Hepatocyte (in vitro differentiated cells): ENCODE results near the gene WDHD1. TPM values are rescaled to one million over a fixed set of nuclear protein-coding genes. Genes with fewer than 3 reads are reported as not detected.
"Not testable (repeated sequence)": the region's sequence is repeated elsewhere in the genome, so short reads cannot be mapped to it uniquely, and the experiment has no call there.

Experiments
- DNase-seq: peaks from one replicate; pipeline ENCODE4 v3.0.0-alpha.2; 2016; ENCODE audit warnings: low spot score
- H2AFZ ChIP-seq: fragments of 200-600 bp; sonication (generic); 2 replicates; pipeline ENCODE4 v1.6.0; 2016; ENCODE audit warnings: antibody characterized with exemption, mild to moderate bottlenecking
- H3K27ac ChIP-seq: fragments of 200-600 bp; sonication (generic); 2 replicates; pipeline ENCODE4 v1.5.1; 2016; ENCODE audit warnings: mild to moderate bottlenecking
- H3K27me3 ChIP-seq: fragments of 200-600 bp; sonication (generic); 2 replicates; pipeline ENCODE4 v1.6.1; 2016
- H3K36me3 ChIP-seq: fragments of 200-600 bp; sonication (generic); replicated peaks from 2 replicates; pipeline ENCODE4 v1.5.1; 2016; ENCODE audit warnings: low read depth; ENCODE audit not compliant: insufficient read depth
- H3K4me1 ChIP-seq: fragments of 200-600 bp; sonication (generic); 2 replicates; pipeline ENCODE4 v1.5.1; 2016; ENCODE audit warnings: mild to moderate bottlenecking, moderate library complexity; ENCODE audit not compliant: insufficient read depth
- H3K4me2 ChIP-seq: fragments of 200-600 bp; sonication (generic); 2 replicates; pipeline ENCODE4 v1.6.0; 2016
- H3K4me3 ChIP-seq: fragments of 200-600 bp; sonication (generic); 2 replicates; pipeline ENCODE4 v1.5.1; 2016; ENCODE audit warnings: mild to moderate bottlenecking
- H3K79me2 ChIP-seq: fragments of 200-600 bp; sonication (generic); 2 replicates; pipeline ENCODE4 v1.6.0; 2017; ENCODE audit warnings: mild to moderate bottlenecking
- H3K9me2 ChIP-seq: fragments of 200-600 bp; sonication (generic); replicated peaks from 2 replicates; pipeline ENCODE4 v1.6.0; 2017; ENCODE audit warnings: mild to moderate bottlenecking; ENCODE audit not compliant: insufficient read depth
- H3K9me3 ChIP-seq: fragments of 200-600 bp; sonication (generic); 2 replicates; pipeline ENCODE4 v1.5.1; 2016; ENCODE audit warnings: low read depth, mild to moderate bottlenecking
- H4K20me1 ChIP-seq: fragments of 200-600 bp; sonication (generic); 2 replicates; pipeline ENCODE4 v1.6.0; 2016; ENCODE audit warnings: mild to moderate bottlenecking; ENCODE audit not compliant: insufficient read depth, poor library complexity, severe bottlenecking
- EZH2 ChIP-seq: fragments of 200-600 bp; sonication (generic); IDR thresholded peaks from 2 replicates; pipeline ENCODE4 v1.6.1; 2016; ENCODE audit warnings: antibody characterized with exemption, mild to moderate bottlenecking, borderline replicate concordance
- EZH2phosphoT487 ChIP-seq: fragments of 200-600 bp; sonication (generic); IDR thresholded peaks from one replicate; pipeline ENCODE4 v1.6.1; 2018; ENCODE audit warnings: antibody characterized with exemption, mild to moderate bottlenecking, low read depth, moderate library complexity; ENCODE audit not compliant: unreplicated experiment, severe bottlenecking
- WGBS: methylation state at CpG from one replicate; pipeline ENCODE4 v1.1.6; 2016; ENCODE audit warnings: low lambda C conversion rate; ENCODE audit errors: missing lambda C conversion rate; 5-methylcytosine and 5-hydroxymethylcytosine counted together
- polyA plus RNA-seq: library from polyadenylated mRNA; unstranded; fragments of >200 nt; fragmentation: Nextera tagmentation; extraction: Ambion mirVana; gene quantifications from 2 replicates; pipeline ENCODE4 v1.2.1, GENCODE V29; 2016
- total RNA-seq: library from RNA; depleted of rRNA; stranded (reverse); fragments of >200 nt; gene quantifications from 2 replicates; pipeline ENCODE4 v1.2.3, GENCODE V29; 2014
- TF ChIP-seq, protein P1 (sequence below): fragments of 200-600 bp; sonication (generic); IDR thresholded peaks from 2 replicates; pipeline ENCODE4 v1.5.1; 2016; ENCODE audit warnings: antibody characterized with exemption, mild to moderate bottlenecking; ENCODE audit not compliant: poor library complexity

WDHD1 gene
- total and polyA plus RNA-seq, 2 experiments from 2014 or later: 4.1 to 5.9 TPM

DNA sequence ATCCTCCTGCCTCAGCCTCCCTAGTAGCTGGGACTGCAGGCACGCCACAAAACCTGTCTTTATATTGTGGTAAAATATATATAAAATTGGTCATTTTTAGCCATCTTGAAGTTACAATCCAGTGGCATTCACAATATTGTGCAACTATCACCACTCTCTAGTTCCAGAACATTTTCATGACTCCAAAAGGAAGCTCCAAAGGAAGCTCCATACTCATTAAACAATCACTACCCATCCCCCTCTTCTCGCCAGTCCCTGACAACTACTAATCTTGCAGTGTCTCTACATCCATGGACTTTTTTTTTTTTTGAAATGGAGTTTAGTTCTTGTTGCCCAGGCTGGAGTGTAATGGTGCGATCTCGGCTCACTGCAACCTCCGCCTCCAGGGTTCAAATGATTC lies 127.3 kb downstream of the WDHD1 start:
- H4K20me1 ChIP-seq: no peaks in the 10 kb centered on the region
- no peak overlapping the region for H3K27ac ChIP-seq
- no peaks in the 10 kb centered on the region for H3K9me3 ChIP-seq
- no peaks in the 10 kb centered on the region for H3K9me2 ChIP-seq
- no peak overlapping the region for H3K4me3 ChIP-seq
- H3K4me2 ChIP-seq: no peak overlapping the region
- DNase-seq: no peak
- no peaks in the 10 kb centered on the region for H3K36me3 ChIP-seq
- 94% methylated on average over 5 of the region's 5 CpGs for WGBS
- H3K27me3 ChIP-seq: peaks cover 7% of the 10 kb centered on the region
- H2AFZ ChIP-seq: no peak overlapping the region
- no peaks in the 10 kb centered on the region for H3K4me1 ChIP-seq
- peaks cover 29% of the 10 kb centered on the region for H3K79me2 ChIP-seq
- no peak for TF ChIP-seq EZH2
- TF ChIP-seq, protein P1, sequence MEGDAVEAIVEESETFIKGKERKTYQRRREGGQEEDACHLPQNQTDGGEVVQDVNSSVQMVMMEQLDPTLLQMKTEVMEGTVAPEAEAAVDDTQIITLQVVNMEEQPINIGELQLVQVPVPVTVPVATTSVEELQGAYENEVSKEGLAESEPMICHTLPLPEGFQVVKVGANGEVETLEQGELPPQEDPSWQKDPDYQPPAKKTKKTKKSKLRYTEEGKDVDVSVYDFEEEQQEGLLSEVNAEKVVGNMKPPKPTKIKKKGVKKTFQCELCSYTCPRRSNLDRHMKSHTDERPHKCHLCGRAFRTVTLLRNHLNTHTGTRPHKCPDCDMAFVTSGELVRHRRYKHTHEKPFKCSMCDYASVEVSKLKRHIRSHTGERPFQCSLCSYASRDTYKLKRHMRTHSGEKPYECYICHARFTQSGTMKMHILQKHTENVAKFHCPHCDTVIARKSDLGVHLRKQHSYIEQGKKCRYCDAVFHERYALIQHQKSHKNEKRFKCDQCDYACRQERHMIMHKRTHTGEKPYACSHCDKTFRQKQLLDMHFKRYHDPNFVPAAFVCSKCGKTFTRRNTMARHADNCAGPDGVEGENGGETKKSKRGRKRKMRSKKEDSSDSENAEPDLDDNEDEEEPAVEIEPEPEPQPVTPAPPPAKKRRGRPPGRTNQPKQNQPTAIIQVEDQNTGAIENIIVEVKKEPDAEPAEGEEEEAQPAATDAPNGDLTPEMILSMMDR: no peak
- no peak for TF ChIP-seq EZH2phosphoT487

DNA sequence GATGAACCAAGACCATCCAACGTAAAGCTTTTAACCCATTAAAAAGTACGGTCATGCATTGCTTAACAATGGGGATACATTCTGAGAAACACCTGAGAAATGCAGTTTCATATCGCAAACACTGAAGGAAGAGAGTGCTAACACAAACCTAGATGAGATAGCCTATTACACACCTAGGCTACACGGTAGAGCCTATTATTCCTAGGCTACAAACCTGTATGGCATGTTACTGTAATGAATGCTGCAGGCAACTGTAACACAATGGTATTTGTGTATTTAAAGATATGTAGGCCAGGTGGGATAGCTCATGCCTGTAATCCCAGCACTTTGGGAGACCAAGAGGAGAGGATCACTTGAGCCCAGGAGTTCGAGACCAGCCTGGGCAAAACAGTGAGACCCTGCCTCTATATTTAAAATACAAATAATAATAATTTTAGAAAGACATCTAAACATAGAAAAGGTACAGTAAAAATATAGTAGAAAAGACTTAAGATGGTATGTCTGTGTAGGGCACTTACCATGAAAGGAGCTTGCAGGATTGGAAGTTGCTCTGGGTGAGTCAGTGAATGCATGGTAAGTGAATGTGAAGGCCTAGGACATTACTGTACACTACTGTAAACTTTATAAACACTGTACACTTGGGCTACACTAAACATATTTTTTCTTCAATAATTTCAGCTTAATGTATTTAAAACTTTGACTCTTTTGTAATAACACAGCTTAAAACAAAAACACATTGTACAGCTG lies 128.9 kb downstream of the WDHD1 start:
- H3K9me3 ChIP-seq, H3K4me2 ChIP-seq, DNase-seq, H2AFZ ChIP-seq, H3K36me3 ChIP-seq, H3K9me2 ChIP-seq, H3K27ac ChIP-seq, H3K27me3 ChIP-seq, H3K4me3 ChIP-seq, H4K20me1 ChIP-seq, H3K4me1 ChIP-seq: not testable (repeated sequence)
- 94% methylated on average over 5 of the region's 5 CpGs for WGBS
- H3K79me2 ChIP-seq: peaks cover 32% of the 10 kb centered on the region

DNA sequence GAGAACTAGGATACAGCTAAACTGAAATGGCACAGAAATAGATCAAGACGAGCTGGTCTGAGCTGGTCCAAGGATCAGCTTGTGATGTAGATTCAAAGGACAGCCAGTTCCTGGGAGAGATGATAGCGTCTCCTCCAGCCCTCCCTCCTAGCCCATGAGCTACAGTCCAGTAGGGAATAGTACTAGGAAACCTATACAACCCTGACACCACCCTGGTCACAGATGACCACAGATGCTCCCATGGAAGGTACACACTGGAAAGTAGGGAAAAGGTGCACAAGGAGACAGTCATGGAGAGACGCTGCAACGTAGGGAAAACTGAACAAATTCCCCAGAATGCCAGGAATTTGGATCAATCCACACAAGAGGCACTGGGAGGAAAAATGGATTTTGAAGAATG lies 131.2 kb downstream of the WDHD1 start:
- no peaks in the 10 kb centered on the region for H3K27me3 ChIP-seq
- peaks cover 40% of the 10 kb centered on the region for H3K79me2 ChIP-seq
- WGBS: 79% methylated on average over 4 of the region's 4 CpGs
- no peak overlapping the region for H2AFZ ChIP-seq
- H3K27ac ChIP-seq: no peak overlapping the region
- H3K36me3 ChIP-seq: no peaks in the 10 kb centered on the region
- no peak overlapping the region for H3K4me3 ChIP-seq
- no peaks in the 10 kb centered on the region for H4K20me1 ChIP-seq
- no peak overlapping the region for H3K4me2 ChIP-seq
- H3K4me1 ChIP-seq: no peaks in the 10 kb centered on the region
- no peaks in the 10 kb centered on the region for H3K9me2 ChIP-seq
- no peaks in the 10 kb centered on the region for H3K9me3 ChIP-seq
- DNase-seq: no peak
- TF ChIP-seq EZH2phosphoT487 (no peak), EZH2 (no peak)
- TF ChIP-seq, protein P1: no peak

DNA sequence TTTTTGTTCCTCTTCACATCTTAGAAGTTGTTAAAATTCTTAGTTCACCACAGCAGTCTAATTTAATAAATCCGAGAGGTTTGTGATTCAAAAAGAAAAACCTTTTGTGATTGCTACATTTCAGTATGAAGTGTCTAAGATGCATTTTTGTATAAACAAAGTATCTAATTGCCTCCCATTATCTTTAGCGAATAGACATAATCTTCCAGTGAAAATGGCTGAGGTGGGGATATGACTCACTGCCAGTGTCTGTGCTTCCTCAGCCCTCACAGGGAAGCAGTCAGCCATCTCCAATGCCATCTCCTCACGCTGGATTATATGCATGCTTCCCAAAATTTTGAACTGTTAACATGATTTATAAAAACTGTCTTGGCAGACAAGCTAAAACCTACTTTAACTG lies 131.9 kb downstream of the WDHD1 start:
- H3K27me3 ChIP-seq: no peaks in the 10 kb centered on the region
- 65% methylated on average over 3 of the region's 3 CpGs for WGBS

More for the DNA sequence above, 131.9 kb downstream of the WDHD1 start:
- no peak overlapping the region for H3K4me3 ChIP-seq
- no peaks in the 10 kb centered on the region for H3K4me1 ChIP-seq
- H3K36me3 ChIP-seq: no peaks in the 10 kb centered on the region
- H3K9me3 ChIP-seq: no peaks in the 10 kb centered on the region
- H3K79me2 ChIP-seq: peaks cover 37% of the 10 kb centered on the region
- H3K27ac ChIP-seq: no peak overlapping the region
- no peak for TF ChIP-seq EZH2
- TF ChIP-seq, protein P1: no peak
- no peak for TF ChIP-seq EZH2phosphoT487
- no peak for DNase-seq
- no peaks in the 10 kb centered on the region for H4K20me1 ChIP-seq
- H3K9me2 ChIP-seq: no peaks in the 10 kb centered on the region
- no peak overlapping the region for H2AFZ ChIP-seq
- H3K4me2 ChIP-seq: no peak overlapping the region
